Activated CD4-positive, CD25-positive, alpha-beta regulatory T cell treated with anti-CD3 and anti-CD28 coated beads, Interleukin-2, amount 50 U/mL, for 24 hours (primary cell): ENCODE data around the gene PPFIA2.
"Not testable (repeated sequence)": the region's sequence is repeated elsewhere in the genome, so short reads cannot be mapped to it uniquely, and the experiment has no call there.

Experiments
- ATAC-seq, 2 donors: fragments of 150-1000 bp; cut with Tn5 transposase; one replicate each; pipeline ENCODE4 v1.10.0; 2021; ENCODE audit warnings: mild to moderate bottlenecking in 1 of 2, moderate library complexity in 1 of 2

Gene PPFIA2

GRCh38 chr12:81668475-81668874 lies 90.7 kb downstream of the PPFIA2 start:
- peak; percentile 65 to 85 for ATAC-seq

GRCh38 chr12:81659310-81659709 lies 99.8 kb downstream of the PPFIA2 start:
- not testable (repeated sequence) for ATAC-seq

- no peak for ATAC-seq
Observed at GRCh38 chr12:81644503-81644902, 114.6 kb downstream of the PPFIA2 start.

- ATAC-seq, result no peak
Observed at GRCh38 chr12:81639196-81639595, 120.0 kb downstream of the PPFIA2 start.

GRCh38 chr12:81633127-81633526 lies 126.0 kb downstream of the PPFIA2 start:
- ATAC-seq, result no peak

DNA sequence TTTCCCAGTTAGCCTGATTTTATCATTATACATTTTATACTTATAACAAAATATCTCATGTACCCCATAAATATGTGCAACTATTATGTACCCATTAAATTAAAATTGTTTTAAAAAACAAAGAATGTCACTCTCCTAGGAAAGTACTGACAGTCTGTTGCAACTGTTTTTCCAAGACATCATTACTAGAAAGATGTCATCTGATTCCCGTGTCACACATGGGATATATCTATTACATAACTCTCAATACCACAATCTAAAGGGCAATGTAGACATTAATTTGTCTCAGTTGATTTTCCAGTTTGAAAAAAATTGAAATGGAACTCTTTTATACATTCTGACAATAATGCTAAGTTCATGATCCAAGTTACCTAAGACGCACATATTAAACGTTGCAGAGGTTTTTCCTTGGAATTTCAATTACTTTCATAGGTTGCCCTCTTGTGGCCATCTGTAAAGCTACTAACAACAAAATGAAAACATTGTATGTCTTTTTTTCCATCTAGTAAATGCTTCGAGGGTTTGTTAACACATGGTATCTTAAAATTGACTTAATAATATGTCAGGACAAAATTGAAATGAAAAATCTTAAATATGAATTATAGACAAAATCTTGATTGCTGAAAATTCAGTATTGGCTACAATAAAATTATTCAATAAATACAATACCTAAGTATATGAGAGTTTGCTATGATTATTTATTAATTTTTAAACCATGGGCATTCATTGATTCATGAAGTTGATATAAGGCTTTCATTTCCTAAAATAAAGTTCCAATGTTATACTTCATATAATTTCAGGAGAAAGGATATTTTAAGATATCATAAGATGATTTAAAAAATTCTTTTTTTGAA lies 131.6 kb downstream of the PPFIA2 start:
- ATAC-seq, result no peak

- no peak for ATAC-seq
Observed at GRCh38 chr12:81626406-81626805, 132.7 kb downstream of the PPFIA2 start.

DNA sequence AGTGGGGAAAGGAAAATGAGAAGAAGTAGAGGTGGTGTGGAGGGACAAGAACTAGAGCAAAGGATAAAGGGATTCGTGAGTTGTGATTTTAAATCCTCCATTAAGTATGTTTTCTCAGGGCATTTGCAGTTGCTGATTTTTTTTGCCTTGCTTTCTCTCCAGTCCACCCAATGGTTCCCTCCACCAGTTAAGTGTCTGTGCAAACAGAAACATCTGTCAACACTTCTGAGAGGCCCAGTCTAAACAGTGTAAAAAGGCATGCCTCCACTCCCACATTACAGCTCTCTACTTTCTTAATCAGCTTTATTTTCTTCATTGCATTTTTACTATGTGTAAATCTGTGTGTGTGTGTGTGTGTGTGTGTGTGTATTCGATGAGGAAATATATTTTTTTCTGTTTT lies 141.2 kb downstream of the PPFIA2 start:
- no peak for ATAC-seq

DNA sequence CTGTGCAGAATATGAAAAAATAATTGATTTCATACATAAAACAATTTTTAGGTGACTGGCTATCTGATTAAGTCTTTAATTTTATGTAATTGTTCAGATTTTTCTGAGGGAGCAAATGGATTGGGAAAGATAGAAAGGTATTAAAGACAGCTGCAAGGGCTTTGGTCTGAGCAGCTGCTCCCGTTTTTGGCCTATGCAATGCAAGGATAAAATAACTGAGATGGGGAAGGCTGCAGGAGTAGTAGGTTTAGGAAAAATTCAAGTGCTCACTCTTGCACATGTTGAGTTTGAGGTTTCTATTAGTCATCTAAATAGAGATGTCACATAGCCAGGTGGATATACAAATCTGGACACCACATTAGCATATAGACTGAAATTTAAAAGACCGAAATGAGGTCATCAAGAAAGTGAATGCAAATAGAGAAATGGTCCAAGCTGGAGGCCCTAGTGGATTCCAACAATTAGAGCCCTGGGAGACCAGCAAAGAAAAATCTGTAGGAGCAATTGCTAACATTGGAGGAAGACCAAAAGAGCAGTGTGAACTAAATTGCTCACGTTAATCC lies 144.0 kb downstream of the PPFIA2 start:
- ATAC-seq, result no peak

- no peak for ATAC-seq
Observed at GRCh38 chr12:81610955-81611889, 147.9 kb downstream of the PPFIA2 start.

DNA sequence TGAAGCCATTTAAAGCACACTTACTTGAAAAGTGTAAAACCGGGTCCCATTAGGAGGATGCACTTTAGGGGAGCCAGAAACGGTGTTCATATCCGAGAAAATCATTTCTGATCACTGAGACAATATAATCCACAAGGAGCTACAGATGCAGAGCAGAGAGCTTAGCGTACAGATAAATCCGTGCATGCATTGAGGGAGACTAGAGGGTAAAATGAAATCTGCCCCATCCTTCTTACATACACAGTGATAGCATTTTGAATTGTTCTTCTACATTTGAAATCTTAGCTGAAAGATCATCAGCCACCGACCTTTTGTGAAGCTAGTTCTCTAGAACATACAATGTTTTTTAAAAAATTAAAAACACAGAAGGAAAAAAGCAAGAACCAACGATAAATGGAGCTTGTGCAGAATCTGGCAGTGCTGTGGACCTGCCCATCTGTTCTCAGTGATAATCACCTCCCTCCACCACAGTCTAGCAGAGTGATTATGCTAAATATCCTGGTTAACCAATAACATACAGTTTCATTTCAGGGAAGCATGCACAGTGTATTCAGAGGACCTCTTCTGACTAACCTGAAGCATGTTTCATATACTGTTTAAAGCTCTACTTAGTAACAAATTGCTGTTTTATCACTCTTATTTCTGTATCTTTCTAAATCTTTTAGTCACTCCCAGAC lies 161.1 kb downstream of the PPFIA2 start:
- ATAC-seq, result no peak

DNA sequence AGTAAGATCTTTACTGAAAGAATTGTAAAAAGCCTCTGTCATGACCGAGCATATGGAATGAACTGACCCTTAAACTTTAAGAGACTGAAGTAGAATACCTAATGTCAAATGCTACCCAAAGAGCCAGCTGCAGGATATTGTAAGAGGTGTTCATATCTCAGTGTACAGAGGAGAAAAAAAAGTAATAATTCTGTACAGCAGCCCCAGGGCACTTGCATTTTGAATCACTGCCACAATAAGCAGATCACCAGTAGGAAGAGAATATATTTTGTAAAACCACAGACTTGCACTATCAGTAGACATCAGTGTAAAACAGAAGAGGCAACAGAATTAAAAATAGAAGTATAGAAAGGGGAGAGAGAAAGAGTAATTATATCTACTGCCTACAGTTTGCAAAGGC lies 162.6 kb downstream of the PPFIA2 start:
- ATAC-seq, result no peak

DNA sequence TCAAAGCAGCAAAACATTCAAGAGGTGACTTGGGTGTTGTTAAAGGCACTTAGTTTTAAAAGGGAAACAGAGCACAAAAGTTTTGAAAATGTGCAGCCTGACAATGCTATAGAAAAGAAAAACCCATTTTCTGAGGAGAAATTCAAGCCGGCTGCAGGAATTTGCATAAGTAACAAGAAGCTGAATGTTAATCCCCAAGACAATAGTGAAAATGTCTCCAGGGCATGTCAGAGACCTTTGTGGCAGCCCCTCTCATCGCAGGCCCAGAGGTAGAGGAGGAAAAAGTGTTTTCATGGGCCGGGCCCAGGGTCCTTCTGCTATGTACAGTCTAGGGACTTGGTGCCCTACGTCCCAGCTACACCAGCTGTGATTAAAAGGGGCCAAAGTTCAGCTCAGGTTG lies 167.9 kb downstream of the PPFIA2 start:
- ATAC-seq, result no peak

GRCh38 chr12:81590703-81591102 lies 168.4 kb downstream of the PPFIA2 start:
- ATAC-seq, result not testable (repeated sequence)

DNA sequence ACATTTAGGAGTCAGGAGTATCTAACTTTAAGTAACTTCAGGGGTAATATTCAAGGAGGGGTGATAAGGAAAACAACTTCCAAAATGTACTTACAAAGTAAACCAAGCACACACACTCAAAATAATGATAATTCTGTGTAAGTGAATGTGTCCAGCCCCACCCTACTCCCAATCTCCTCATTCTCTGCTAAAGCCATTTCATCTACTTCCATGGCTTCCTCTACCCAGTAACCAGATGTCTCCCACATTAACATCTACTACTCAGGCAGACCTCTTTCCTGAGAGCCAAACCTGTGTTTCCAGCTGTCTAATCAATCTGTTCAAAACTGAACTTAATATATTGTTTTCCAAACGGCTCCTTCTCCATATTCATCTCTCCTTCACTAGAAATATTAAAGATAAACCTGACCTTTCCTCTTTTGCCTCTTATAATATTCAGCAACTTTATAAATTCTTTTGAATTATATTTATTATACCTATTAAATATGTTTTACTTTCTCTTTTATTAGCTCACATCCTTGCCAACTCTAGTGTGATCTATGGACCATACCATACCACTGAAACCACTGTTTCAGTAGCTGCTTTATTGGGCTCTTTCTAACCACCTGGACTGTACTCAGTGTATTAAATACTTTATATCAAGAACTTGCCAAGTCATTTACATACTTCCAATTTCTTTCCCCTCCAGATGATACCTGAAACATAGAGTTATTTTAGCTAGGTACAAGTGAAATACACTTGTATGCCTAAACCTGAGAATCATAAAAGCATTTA lies 170.7 kb downstream of the PPFIA2 start:
- ATAC-seq, result no peak

DNA sequence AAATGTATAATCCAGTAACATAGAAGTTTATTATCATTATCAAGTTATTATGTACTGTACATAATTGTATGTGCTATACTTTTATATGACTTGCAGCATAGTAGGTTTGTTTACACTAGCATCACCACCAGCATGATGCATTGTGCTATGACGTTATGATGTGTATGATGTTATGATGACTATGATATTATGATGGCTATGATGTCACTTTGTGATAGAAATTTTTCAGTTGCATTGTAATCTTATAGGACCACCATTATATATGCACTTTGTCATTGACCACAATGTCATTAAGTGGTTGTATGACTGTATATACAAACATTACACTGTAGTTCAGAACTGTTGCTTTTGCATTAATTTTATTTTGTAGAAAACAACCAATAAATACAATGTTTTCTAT lies 173.4 kb downstream of the PPFIA2 start:
- ATAC-seq, result no peak

GRCh38 chr12:81573228-81573627 lies 185.9 kb downstream of the PPFIA2 start:
- no peak for ATAC-seq

DNA sequence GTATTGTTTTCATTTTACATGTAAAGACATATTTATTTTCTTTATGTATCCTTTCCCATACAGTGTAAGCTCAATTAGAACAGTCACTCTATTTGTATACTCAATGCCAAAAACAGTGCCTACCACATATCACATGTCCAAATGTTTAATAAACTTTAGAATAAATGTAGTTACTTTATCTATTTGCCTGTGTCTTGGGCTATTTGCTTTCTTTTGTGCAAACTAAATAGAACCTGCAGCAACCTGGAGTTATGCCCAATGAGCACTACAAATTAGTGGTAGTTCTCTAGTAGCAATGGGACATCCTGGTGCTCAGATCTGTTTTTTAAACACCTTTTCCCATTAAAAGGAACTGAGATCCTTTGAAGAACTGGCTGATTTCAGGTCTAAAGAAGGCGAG lies 186.7 kb downstream of the PPFIA2 start:
- no peak for ATAC-seq

DNA sequence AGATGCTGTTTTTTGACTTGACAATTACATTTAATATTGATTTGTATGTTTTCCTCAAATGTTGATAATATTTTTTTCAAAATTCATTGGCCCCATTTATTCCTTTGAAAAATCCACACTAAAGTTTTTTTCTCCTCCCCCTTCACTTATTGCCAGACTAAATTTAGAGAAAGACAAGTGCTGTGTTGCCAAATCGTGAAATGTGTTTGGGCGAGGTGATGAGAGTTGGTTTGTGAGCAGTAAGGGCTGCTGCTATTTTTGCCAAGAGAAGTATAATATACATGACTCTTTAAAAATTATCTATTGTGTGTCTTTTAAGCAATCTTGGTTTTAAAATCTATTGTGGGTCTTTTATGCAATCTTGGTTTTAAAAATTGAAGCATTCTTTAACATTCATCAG lies 188.9 kb downstream of the PPFIA2 start:
- ATAC-seq, result no peak

DNA sequence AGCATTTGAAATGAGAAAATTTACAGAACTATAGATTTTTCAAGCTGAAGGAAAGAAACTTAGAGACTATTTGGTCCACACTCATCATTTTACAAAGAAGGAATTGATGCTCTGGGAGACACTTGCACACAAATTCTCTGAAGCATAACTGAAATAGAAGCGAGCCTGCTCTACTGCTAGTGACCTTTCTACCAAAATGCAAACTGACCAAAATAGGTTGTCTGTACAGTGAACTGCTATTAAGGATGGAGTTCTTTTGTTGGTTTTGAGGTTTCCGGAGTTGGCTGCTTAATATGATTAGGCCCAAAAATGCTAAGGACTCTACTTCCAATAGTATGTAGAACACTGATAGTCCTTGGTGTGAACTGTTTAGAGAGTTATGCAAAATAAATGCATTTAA lies 194.9 kb downstream of the PPFIA2 start:
- no peak for ATAC-seq

DNA sequence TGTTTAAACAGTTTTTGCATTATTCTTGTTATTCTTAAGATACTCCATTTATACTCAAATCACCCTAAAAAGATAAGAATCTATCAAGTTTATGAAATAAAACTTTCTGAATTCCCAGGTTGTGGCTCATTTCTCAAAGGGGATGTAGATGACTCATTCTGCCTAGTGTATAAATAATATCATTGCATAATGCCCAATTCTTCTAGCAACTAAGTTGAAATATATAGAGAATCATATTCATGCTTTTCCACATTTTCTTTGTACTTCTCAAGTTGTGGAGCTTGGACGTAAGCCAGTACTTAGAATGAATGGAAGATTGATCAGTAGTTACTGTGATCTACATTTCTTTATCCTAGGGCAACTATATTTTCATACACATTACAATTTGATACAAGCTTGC lies 201.1 kb downstream of the PPFIA2 start:
- no peak for ATAC-seq

GRCh38 chr12:81546811-81547210 lies 212.3 kb downstream of the PPFIA2 start:
- no peak for ATAC-seq
